GM12875 (cell line): Measurements from ENCODE around the gene ARID1B.

Source experiments
- H3K4me3 ChIP-seq: one replicate; pipeline ENCODE4 v1.5.1; 2011; ENCODE audit warnings: low read depth, low read length, control low read depth
- CTCF ChIP-seq: IDR thresholded peaks from 2 replicates; pipeline ENCODE4 v1.5.1; 2011; ENCODE audit warnings: low read depth, mild to moderate bottlenecking, control low read depth, inconsistent platforms, low read length, moderate library complexity, borderline replicate concordance; ENCODE audit not compliant: insufficient read depth

The ARID1B gene

GRCh38 chr6:157172830-157173536 lies 395.8 kb downstream of the ARID1B start:
- no peak for TF ChIP-seq CTCF
- H3K4me3 ChIP-seq = no peak overlapping the region

- TF ChIP-seq CTCF = no peak
- H3K4me3 ChIP-seq = no peak overlapping the region
Measured at GRCh38 chr6:157173776-157174175, 396.6 kb downstream of the ARID1B start.

- H3K4me3 ChIP-seq = no peak overlapping the region
- no peak for TF ChIP-seq CTCF
Measured at GRCh38 chr6:157174731-157175130, 397.6 kb downstream of the ARID1B start.

GRCh38 chr6:157177731-157178336 lies 400.7 kb downstream of the ARID1B start:
- TF ChIP-seq CTCF = no peak
- no peak overlapping the region for H3K4me3 ChIP-seq

- no peak for TF ChIP-seq CTCF
- H3K4me3 ChIP-seq = no peak overlapping the region
Measured at GRCh38 chr6:157181649-157182048, 404.5 kb downstream of the ARID1B start.

- H3K4me3 ChIP-seq = no peak overlapping the region
- TF ChIP-seq CTCF = no peak
Measured at GRCh38 chr6:157182503-157183264, 405.5 kb downstream of the ARID1B start.
